Hematopoietic multipotent progenitor cell treated with erythropoietin and hydrocortisone succinate and interleukin-3 and kit ligand, for 17 days (in vitro differentiated cells): ENCODE measurements around the gene TSNAX.

ENCODE experiments used
- DNase-seq: peaks from one replicate; pipeline ENCODE4 v3.0.0-alpha.2; 2015; ENCODE audit warnings: low spot score

Gene TSNAX

DNA sequence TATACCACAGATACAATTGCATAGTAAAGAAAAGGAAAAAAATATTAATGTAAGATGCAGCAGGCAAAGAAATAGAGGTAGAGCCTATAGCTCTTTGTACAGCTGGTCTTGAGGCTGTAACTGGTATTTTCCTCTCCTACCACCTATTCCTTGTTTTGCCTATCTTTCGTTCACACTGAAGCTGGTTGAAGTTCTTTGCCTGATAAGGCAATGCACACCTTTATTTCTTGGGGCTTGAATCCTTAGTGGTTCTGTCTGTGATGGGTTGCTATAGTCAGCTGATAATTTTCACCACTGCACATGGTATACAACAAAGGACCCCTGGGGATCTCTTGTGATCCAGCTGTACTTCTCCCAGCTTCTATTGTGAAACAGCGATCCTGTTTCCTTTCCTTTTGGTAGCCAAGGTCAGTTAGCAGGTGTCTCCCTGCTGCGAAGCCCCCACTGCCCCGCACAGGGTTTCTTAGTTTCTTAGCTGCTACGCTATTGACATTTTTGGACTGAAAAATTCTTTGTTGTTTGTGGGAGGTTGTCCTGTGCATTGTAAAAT is 9.9 kb upstream of the TSNAX start:
- DNase-seq, result no peak

DNA sequence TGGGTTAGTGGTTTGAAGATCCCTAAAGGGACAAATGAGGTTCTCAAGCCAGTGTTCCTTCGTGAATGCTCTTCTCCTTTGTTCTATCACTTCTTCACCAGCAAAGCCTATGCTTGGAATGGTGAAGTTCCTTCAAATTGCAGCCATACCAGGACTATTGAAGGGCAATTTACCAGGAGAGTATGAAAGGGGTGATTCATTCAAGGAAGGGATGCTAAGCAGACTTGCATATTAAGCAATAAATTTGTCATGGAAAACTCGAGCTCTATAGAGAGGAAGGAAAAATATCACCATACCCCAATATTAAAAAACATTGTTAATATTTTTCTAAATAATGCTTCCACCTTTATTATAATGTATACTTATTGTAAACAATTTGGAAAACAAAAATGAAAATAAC is 9.3 kb upstream of the TSNAX start:
- DNase-seq, result no peak

DNA sequence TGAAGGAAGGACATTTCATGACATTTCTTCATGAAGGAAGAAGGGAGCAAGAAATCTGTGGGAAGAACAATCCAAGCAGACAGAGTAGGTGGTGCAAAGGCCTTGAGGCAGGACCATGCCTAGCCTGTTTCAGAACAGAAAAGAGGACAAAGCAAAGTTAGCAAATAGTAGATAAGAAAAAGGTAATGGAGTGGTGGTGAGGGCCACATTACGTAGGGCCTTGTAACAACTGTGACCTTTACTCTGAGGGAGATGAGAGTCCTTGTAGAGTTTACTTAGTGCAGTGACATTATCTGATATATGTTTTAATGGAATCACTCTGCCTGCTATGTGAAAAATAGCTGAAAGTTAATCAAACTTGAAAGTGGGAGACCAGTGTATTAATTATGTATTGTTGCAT is 6.4 kb upstream of the TSNAX start:
- no peak for DNase-seq

DNA sequence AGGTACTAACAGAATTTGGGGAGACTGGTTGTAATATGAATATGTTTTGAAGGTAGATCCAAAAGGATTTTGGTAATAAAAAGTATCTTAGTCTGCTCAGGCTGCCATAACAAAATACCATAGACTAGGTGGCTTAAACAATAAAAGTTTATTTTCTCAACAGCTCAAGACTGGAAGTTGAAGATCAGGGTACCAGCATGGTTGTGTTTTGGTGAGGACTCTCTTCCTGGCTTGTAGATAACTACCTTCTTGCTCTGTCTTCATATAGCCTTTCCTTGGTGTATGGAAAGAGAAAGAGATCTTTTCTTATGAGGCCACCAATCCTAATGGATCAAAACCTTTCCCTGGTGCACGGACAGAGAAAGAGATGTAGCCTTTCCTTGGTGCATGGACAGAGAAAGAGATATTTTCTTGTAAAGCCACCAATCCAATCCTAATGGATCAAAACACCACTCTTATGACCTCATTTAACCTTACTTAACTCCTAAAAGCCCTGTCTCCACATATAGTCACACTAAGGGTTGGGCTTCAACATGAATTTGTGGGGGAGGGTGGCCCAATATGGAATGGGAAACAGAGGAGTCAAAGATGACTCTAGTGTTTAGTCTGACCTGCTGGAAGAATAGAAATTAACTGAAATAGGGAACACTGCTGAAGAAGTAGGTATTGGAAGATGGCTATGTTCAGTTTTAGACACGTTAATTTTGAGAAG is 5.4 kb upstream of the TSNAX start:
- DNase-seq, result no peak

DNA sequence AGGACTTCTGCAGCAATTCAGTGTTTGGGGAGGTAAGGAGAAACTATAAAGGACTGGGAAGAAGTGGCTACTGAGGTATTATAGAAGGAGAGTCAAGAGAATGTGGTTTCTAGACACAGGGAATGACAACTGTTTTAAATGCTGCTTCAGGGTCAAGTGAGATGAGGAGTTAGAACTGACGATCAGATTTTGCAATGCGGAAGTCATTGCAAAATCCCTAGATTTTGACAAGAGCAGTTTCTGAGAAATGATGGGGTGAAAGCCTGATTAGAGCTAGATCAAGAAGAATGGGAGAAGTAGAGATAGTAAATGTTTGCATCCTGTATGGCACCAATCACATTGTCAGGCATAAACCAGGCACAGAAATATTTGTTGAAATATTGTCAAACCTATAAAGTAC is 4.7 kb upstream of the TSNAX start:
- DNase-seq, result no peak

DNA sequence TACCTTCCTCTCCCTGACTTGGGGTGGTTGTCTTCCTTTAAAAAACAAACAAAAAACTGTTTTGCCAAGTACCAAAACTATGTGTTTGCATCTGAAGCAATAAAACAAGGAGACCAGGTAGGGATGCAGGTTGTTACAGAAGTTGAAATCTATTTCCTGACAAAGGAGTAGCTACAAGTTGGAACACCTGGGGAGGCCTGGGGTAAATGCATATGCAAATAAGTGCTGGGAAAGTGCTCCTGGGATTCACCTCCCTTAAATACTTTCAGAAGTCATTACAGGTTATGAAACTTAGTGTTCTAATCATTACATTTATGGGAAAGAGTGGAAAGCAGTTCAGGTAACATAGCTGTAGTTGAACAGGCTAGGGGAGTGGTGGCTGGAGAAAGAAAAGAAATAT is 1.9 kb upstream of the TSNAX start:
- DNase-seq, result no peak

DNA sequence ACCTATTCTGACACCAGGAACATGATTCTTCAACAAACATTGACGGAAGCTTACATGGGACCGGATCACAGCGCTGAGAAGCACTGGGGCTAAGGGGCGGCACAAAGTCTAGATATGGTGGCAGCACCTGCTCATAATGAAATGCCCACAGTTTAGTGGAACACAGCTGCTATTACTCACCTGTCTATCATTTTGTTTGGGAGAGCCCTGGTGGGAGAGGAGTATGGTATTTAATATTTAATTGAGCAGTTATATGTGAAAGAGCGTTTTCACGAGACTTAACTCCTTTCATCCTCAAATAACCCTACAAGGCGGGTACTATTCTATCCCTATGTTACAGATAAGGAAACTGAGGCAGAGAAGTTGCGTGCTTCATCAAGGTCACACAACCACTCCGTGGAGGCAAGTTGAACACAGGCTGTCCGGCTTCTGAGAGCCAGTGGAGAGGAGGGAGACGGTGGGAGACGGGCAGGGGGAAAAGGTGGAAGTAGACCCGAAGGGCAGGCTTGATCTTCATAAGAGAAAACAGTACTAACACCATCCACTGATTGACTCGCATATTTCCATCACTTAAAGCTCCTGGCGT is 790 bp upstream of the TSNAX start:
- DNase-seq, result no peak

DNA sequence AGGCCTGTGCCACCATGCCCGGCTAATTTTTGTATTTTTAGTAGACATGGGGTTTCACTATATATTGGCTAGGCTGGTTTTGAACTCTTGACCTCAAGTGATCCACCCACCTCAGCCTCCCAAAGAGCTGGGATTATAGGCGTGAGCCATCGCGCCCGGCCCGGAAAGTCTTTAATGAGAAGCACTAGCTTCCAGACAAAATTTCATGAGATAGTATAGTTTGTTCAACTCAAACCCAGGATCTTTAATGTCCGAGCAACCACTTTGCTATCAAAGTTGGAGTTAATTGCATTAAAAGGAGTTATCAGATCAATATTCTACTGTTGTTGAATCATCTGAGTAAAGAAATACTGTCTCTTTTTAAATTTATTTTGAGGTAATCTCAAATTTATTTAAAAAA is 4.8 kb downstream of the TSNAX start:
- DNase-seq, result no peak

DNA sequence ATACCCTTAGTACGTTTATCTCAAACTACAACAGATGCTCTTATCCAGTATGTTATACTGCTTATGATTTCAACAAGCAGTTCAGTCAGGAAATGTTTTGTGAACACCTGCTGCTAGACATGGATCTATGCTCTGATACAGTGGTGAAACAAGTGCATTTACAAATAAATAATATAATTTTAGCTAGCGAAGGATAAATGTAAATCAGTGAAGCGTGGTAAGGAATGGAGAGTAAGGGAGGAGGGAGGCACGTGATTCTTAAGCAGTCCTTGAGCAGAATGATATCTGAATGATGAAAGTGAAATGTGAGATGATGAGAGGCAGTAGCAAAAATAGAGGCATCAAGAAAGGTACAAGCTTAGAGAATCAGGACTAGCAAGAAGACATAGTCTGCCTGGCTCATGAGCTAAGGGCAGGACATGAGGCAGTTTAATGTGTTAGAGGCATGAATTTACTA is 6.3 kb downstream of the TSNAX start:
- DNase-seq, result no peak

DNA sequence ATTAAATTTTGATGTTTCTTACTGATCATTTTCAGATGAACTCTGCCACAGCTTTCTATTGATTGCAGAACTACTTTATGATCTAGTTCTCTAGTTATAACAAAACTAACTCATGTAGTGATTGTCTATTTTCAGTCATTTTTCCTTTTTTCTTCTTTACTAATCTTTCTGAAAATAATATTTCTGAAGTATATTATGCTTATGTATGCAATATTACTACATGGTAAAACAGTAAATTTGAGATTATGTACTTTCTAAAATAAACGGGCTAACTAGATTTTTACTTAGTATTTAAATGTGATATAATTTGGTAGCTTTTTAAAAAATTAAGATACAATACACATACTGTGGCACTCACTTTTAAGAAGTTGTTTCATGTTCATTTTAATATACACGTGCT is 7.6 kb downstream of the TSNAX start:
- DNase-seq, result no peak

DNA sequence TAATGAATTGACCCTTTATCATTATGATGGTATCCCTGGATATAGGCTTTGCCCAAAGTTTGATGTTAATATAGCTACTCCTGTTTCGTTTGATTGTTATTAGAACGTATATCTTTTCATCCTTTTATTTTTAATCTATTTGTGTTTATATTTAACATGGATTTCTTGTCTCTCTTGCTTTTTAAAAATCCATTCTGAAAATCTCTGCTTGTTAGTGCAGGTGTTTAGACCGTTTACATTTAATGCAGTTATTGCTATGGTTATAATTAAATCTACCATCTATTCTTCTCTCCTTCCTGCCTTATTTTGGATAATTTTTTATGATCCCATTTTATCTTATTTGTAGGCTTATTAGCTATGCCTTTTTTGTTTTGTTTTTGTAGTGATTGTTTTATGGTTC is 12.4 kb downstream of the TSNAX start:
- no peak for DNase-seq

DNA sequence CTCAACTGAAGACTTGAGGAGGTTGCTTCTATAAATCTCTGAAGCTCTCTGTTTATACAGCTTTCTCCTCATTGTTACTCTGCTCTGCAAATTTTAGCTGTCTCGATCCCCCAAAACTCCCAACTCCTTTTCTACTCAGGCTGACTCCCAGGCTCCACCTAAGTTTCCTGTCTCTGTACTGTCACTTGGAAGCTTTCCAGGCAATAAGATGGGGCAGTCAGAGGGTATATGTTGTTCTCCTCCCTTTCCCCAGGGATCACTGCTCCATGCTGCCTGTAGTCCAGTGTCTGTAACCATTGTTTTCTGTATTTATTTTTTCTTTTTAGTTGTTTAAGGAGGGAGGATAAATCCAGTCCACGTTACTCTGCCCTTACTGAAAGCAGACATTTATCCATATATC is 13.4 kb downstream of the TSNAX start:
- no peak for DNase-seq

DNA sequence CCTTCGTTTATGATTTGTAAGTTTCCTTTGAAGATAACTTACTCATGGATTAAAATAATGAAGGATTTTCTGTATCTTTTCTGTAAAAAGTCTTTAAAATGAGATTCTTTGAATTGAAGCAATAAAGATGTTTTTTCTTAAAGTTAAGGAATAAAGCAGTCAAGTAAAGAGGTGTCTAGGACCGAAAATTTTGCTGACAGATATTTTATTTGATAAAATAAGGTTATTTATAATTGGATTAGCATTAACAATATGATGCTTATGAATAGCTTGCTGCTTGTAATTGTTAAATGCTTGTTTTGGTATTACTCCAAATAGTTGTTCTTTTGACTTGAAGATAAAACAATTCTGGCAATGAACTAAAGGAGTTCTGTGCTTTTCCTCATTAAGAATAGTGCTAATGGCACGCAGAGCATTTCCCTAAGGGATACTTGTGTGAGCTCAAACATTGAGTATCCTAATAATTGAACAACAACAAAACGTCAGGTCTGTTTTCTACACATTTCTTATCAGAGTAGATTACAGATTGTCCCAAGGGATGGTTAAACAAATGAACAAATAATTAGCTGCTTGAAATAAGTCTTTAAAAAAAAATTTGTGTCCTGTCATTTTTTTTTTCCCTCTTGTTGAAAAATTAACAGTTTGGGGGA is 16.6 kb downstream of the TSNAX start:
- no peak for DNase-seq

DNA sequence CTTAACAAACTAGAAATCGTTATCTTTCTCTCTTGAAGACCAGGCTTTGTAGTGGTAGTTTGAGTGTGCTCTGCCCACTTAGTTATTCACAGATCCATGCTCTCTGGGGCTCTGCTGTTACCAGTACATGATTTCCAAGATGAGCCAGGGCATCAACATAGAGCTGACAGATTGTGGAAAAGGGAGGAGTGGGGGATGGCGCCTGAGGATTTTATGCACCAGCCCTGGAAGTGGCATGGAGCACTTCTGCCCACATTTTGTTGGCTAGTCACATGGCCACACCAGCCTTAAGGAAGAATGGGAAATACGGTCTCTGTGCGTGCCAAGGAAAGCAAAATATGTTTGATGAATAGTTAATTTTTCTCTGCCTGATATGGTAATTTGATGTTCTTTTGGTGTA is 18.2 kb downstream of the TSNAX start:
- no peak for DNase-seq

DNA sequence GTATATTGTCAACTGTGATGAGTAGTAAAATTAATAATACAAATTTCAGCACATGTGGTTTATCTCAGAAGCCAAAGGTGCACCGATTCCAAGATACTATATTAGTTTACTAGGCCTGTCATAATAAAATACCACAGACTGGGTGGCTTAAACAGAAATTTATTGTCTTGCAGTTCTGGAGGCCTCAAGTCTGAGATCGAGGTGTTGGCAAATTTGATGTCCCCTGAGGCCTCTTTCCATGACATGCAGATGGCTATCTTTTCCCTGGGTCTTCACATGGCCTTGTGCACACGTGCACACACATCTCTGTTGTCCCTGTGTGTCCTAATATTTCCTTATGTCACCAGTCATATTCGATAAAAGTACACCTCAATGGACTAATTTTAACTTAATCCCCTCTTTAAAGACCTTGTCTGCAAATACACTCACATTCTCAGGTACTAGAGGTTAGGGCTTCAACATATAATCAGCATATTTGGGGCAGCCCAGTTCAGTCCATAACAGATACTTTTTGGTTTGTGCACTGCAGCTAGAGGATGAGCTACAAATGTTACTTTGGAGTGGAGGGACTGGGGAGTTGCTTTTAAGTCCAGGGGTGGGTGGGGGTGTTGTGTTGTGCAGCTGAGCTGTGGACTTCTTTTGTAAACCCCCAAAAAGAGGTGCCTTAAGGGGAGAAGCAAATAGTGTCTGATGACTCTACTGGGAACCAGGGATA is 21.4 kb downstream of the TSNAX start:
- no peak for DNase-seq

DNA sequence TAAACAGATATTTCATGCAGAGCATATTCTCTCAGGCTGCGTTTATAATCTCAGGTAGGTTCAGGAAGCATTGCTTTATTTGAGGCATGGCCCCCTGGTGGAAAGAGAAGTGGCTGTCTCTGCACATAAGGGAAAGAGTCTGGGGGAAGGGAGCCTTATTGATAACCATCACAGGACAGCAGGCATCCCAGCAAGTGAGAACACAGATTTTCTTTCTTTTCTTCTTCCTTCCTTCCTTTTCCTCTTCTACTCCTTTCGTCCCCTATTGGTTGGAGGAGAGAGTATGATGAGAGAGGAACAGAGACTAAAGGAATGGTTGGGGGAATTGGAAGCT is 21.9 kb downstream of the TSNAX start:
- DNase-seq, result no peak

DNA sequence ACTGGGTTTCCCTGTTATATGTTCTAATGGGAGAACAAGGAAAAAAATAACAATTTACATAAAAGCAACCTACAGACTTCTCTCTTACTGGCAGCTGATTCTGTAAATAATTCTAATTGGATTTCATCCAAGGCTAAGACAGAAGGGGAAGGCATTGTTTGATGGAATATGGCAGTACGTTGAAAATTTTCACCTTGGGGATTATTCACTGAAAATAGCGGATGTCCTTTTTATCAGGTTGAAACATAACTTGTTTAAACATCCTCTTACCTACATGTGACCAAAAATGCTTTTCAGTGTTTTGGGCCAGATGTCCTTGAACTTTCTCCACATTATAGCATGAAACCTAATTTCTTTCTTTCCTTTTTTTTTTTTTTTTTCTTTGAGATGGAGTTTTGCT is 24.9 kb downstream of the TSNAX start:
- no peak for DNase-seq

DNA sequence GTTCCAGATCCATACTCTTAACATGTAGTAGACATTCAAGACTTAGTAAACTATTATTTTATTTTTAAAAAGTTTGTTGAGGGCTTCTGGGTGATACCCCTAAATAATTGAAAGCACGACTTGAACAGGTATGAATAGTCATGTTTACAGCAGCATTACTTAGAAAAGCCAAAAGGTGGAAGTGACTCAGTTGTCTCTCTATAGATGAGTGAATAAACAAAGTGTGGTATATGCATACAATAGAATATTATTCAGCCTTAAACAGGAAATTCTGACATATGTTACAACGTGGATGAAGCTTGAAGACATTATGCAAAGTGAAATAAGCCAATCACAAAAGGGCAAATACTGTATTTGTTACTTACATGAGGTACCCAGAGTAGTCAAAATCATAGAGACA is 26.5 kb downstream of the TSNAX start:
- no peak for DNase-seq

DNA sequence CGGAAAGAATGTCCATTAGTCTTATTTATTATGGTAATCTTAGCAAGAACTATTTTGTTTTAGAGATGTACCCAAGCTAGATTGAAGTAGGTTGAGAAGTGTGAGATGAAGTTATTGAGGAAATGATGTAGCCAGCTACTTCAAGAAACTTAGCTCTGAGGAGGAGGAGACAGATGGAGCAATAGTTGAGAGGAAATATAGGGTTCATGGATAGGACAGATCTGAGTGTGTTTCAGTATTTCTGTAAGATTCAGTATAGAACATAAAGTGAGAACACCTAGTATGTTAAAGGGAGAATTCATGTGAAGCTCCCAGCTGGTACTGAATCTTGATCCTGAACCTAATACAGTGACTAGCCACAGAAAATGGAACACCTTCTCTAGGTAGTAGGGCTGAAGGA is 28.9 kb downstream of the TSNAX start:
- DNase-seq, result no peak

DNA sequence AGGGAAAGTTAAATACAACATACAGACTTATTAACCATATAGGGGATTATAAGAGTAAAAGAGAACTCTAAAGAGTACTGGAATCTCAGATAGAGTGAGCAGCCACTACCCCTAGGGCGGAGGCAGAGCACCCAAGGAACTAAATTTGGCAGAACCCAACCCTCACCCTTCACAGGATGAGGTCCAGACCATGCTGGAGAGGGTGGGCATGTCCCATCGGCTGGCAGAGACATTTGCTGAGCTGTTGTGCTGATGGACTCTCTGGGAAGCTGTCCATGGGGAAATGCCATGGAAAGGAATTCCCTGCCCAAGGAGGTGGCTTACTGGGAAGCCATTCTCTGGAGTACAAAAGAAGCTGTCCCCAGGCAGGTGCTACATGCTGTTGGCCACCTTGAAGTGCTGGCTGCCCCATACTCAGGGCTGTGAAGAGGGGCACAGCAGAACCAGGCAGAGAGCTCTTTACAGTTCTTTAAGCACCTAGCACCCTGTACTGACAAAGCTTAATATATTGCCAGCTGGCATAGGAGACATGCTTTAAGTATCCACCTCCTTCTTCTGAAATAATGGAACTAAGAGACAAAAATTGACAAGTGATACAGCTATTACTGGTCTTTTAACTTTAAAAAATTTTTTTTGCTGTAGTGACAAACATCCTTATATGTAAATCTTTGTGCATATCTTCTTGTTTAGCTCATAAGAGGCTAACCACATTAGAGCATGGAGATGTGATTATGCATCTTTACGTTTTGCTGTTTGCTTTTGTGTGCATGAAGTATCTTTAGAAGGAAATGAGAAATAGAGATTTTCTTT is 29.6 kb downstream of the TSNAX start:
- no peak for DNase-seq

DNA sequence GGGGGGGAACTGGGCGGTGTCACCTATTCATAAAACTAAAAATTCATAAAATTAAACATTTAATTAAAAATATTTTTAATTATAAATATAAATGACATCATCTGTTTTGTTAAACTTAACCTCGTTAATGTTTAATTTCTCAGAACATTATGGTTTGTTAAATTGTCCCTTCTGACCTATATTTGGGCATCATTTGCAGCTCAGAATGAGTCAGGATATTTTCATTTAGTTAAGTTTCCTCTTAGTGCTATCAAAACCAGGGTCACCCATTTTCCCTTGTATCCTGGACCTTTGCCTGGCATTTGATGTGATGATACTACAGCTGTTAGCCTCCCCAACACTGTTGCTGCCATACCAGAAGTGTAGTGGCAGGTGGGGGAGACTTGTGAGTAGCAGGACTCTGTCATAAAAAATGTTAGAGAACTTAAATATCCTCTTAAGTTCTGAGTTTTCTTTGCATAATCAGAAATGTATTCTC is 30.3 kb downstream of the TSNAX start:
- no peak for DNase-seq
